Measurements from ENCODE around the gene DPYSL4. TPM values are rescaled to one million over a fixed set of nuclear protein-coding genes. Genes with fewer than 3 reads are reported as not detected.

DPYSL4 gene
- total RNA-seq, 2 experiments from 2014 or later: 20.9 to 23.2 TPM

Other genes starting within 250 kb of the DPYSL4 start
- 100 to 1,000 TPM; 207 to 216 TPM for gene BNIP3, start 205.0 kb upstream of the DPYSL4 start, total RNA-seq
- gene JAKMIP3, start 121.0 kb upstream of the DPYSL4 start, total RNA-seq: under 1 TPM; 0.18 to 0.31 TPM
- 10 to 100 TPM; 29.3 to 31.4 TPM for gene STK32C, start 121.0 kb downstream of the DPYSL4 start, total RNA-seq
- gene LRRC27, start 145.2 kb downstream of the DPYSL4 start, total RNA-seq: 1 to 10 TPM; 2.7 to 3.5 TPM
- 1 to 10 TPM; 6.0 to 6.6 TPM for gene PWWP2B, start 210.3 kb downstream of the DPYSL4 start, total RNA-seq